CD8-positive, alpha-beta memory T cell (primary cell): ENCODE data around the gene MSH3. TPM values are rescaled to one million over a fixed set of nuclear protein-coding genes. Genes with fewer than 3 reads are reported as not detected.
A peak's percentile ranks its signal among the peaks of the same experiment; 100 is the strongest.

Source experiments
- CTCF ChIA-PET: fragments of 350-600 bp; sonication (Branson Sonifier 250); formaldehyde crosslinking; loops from one replicate; lab custom pipeline; 2021; ENCODE audit warnings: antibody characterized with exemption; lab: Charles Lee
- POLR2A ChIA-PET: fragments of 350-600 bp; sonication (Branson Sonifier 250); formaldehyde crosslinking; loops from one replicate; lab custom pipeline; 2021; ENCODE audit warnings: antibody characterized with exemption; lab: Charles Lee
- DNase-seq, 5 donors: peaks; one replicate each; pipeline versions ENCODE4 v3.0.0 to v3.0.0-alpha.2; 2020 to 2022; ENCODE audit warnings: mixed read lengths in 1 of 5
- H3K27ac ChIP-seq: one replicate; pipeline ENCODE4 v1.7.0; 2013; ENCODE audit warnings: low read depth, mild to moderate bottlenecking, low read length, moderate library complexity
- H3K27me3 ChIP-seq: 2 replicates; pipeline ENCODE4 v1.7.0; 2013; ENCODE audit warnings: low read length, mild to moderate bottlenecking; ENCODE audit not compliant: insufficient read depth, poor library complexity, severe bottlenecking
- H3K36me3 ChIP-seq: 2 replicates; pipeline ENCODE4 v1.7.0; 2013; ENCODE audit warnings: mild to moderate bottlenecking, low read length, moderate library complexity; ENCODE audit not compliant: insufficient read depth
- H3K4me1 ChIP-seq: 2 replicates; pipeline ENCODE4 v1.7.0; 2013; ENCODE audit warnings: mild to moderate bottlenecking, low read length, moderate library complexity; ENCODE audit not compliant: insufficient read depth
- H3K4me3 ChIP-seq: 2 replicates; pipeline ENCODE4 v1.7.0; 2013; ENCODE audit warnings: mild to moderate bottlenecking, low read length
- H3K9me3 ChIP-seq: 2 replicates; pipeline ENCODE4 v1.7.0; 2013; ENCODE audit warnings: mild to moderate bottlenecking, low read length
- H3K27ac Mint-ChIP-seq, 8 donors: one replicate each; pipeline ENCODE4 v1.8.0; 2020 to 2021; ENCODE audit warnings: mixed read lengths in 8 of 8, mild to moderate bottlenecking in 6 of 8, inconsistent platforms in 3 of 8, moderate library complexity in 3 of 8
- H3K27me3 Mint-ChIP-seq, 2 donors: one replicate each; pipeline ENCODE4 v1.8.0; 2020 to 2021; ENCODE audit warnings: mixed read lengths in 2 of 2, mild to moderate bottlenecking in 1 of 2, moderate library complexity in 1 of 2
- H3K36me3 Mint-ChIP-seq, 3 donors: one replicate each; pipeline ENCODE4 v1.8.0; 2020 to 2021; ENCODE audit warnings: mixed read lengths in 3 of 3, inconsistent platforms in 1 of 3, mild to moderate bottlenecking in 1 of 3
- H3K4me1 Mint-ChIP-seq, 3 donors: one replicate each; pipeline ENCODE4 v1.8.0; 2020 to 2021; ENCODE audit warnings: mixed read lengths in 3 of 3, inconsistent platforms in 1 of 3, mild to moderate bottlenecking in 1 of 3
- H3K4me3 Mint-ChIP-seq, 7 donors: one replicate each; pipeline ENCODE4 v1.8.0; 2020 to 2021; ENCODE audit warnings: mixed read lengths in 7 of 7, mild to moderate bottlenecking in 6 of 7, moderate library complexity in 4 of 7, inconsistent platforms in 2 of 7
- H3K9me3 Mint-ChIP-seq, 5 donors: one replicate each; pipeline ENCODE4 v1.8.0; 2020 to 2022; ENCODE audit warnings: mixed read lengths in 5 of 5, mild to moderate bottlenecking in 3 of 5, moderate library complexity in 2 of 5, inconsistent platforms in 1 of 5
- polyA plus RNA-seq: library from polyadenylated mRNA; unstranded; fragments of 300-500 nt; fragmentation: Illumina TruSeq; gene quantifications from one replicate; pipeline ENCODE4 v1.2.3, GENCODE V29; 2021
- total RNA-seq, 2 experiments: library from RNA; stranded (reverse); gene quantifications; one replicate each; pipeline ENCODE4 v1.2.3, GENCODE V29; 2021

The MSH3 gene
- total and polyA plus RNA-seq, 3 experiments from 2014 or later: 13.1 to 19.8 (median 19.2) TPM

DNA sequence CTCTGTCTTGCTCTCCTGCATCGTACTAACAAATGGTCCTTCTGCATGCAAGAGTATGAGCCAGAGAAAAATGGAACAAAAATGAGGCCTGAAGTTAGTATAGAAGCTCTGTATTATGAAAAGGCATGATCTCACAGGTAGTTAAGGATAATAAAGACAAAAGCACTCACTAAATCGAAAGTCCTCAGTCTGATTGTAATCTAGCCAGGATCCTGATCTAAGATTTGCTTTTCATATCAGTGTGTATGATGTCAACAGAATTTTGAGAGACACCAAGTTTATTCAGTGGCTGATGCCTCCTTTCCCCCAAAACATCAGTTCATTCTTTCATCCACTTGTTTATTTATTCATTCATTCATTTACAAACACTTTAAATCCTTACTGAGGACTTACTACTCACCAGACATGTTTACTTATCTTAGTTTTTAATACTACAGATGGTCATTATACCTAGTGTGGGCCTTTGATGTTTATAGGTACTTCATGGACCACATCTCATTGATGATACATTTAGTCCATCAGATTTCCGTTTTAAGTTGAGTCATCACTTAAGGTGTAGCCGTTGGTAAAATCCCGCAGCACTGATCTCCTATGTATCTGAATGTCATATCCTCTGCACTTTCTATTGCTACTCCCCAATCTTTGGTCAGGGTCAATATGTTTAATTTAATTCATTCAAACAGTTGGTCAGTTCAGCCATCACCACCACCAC is 105.6 kb downstream of the MSH3 start:
- DNase-seq: no peak
- Mint-ChIP-seq H3K4me3 (peak overlapping the region in 4 of 7 donors; percentile 2 to 46 (median 21)), H3K4me1 (peaks cover 53 to 75% (median 64%) of the 10 kb centered on the region in 3 donors), H3K9me3 (no peaks in the 10 kb centered on the region), H3K27me3 (peaks cover 0 to 1% of the 10 kb centered on the region in 2 donors), H3K36me3 (peaks cover 8 to 30% (median 21%) of the 10 kb centered on the region in 3 donors), H3K27ac (peak overlapping the region; percentile 41 to 87 (median 79))
- no peak overlapping the region for H3K27ac ChIP-seq
- POLR2A ChIA-PET: no interaction called here
- no peaks in the 10 kb centered on the region for H3K36me3 ChIP-seq
- CTCF ChIA-PET: no interaction called here
- H3K27me3 ChIP-seq: no peaks in the 10 kb centered on the region
- H3K4me3 ChIP-seq: no peak overlapping the region
- no peaks in the 10 kb centered on the region for H3K9me3 ChIP-seq
- peaks cover 32% of the 10 kb centered on the region for H3K4me1 ChIP-seq

DNA sequence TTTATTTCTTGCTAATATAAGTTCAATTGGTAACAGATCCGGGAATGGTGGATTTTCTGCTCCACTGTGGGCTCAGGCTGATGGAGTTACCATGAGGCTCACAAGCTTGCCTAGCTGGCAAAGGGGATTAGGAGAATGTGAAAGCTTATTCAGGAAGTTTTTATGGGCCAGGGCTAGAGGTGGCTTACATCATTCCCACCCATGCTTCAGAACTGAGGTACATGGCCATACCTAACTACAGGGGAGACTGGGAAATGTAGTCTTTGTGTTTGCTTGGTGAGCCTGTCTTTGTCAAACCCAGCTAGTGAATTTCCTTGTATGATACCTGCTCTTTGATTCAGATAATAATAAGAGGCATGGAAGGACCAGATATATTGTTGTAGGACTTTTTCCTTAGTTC is 106.2 kb downstream of the MSH3 start:
- DNase-seq: no peak
- H3K27me3 ChIP-seq: no peaks in the 10 kb centered on the region
- ChIA-PET CTCF (no interaction called here), POLR2A (no interaction called here)
- peaks cover 47 to 68% (median 62%) of the 10 kb centered on the region in 3 donors for H3K4me1 Mint-ChIP-seq
- no peak overlapping the region for H3K4me3 ChIP-seq
- no peaks in the 10 kb centered on the region for H3K36me3 ChIP-seq
- H3K9me3 Mint-ChIP-seq: no peaks in the 10 kb centered on the region
- peaks cover 8 to 30% (median 23%) of the 10 kb centered on the region in 3 donors for H3K36me3 Mint-ChIP-seq
- H3K9me3 ChIP-seq: no peaks in the 10 kb centered on the region
- H3K27ac Mint-ChIP-seq: peak overlapping the region in 7 of 8 donors; percentile 4 to 87 (median 71)
- peaks cover 25% of the 10 kb centered on the region for H3K4me1 ChIP-seq
- no peaks in the 10 kb centered on the region for H3K27me3 Mint-ChIP-seq
- H3K4me3 Mint-ChIP-seq: peak overlapping the region in 2 of 7 donors; percentile 6 to 46
- H3K27ac ChIP-seq: no peak overlapping the region

DNA sequence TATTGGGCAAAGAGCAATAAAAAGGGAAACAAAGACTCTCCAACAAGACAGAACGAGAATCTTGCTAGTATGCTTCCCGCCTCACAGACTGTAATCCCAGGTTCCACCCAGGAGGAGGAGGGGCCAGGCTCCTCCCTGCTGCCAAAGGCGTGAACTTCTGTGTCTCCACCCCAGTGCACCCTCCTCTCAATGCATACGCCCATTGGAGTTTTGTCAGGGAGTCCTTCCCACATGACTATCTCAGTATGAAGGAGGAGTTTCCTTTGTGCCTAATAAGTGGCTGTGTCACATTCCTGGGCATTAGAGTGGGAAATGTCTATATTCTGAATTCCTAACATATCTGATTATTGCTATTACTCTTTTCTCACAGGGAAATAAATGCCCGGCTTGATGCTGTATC is 106.7 kb downstream of the MSH3 start:
- H3K4me3 ChIP-seq: no peak overlapping the region
- H3K9me3 Mint-ChIP-seq: no peaks in the 10 kb centered on the region
- peaks cover 42 to 63% (median 58%) of the 10 kb centered on the region in 3 donors for H3K4me1 Mint-ChIP-seq
- CTCF ChIA-PET: no interaction called here
- no peaks in the 10 kb centered on the region for H3K36me3 ChIP-seq
- H3K27ac ChIP-seq: no peak overlapping the region
- H3K9me3 ChIP-seq: no peaks in the 10 kb centered on the region
- DNase-seq: no peak
- peaks cover 23% of the 10 kb centered on the region for H3K4me1 ChIP-seq
- POLR2A ChIA-PET: no interaction called here
- no peak overlapping the region for H3K4me3 Mint-ChIP-seq
- peaks cover 8 to 30% (median 23%) of the 10 kb centered on the region in 3 donors for H3K36me3 Mint-ChIP-seq
- peak overlapping the region in 3 of 8 donors; percentile 71 to 83 (median 77) for H3K27ac Mint-ChIP-seq
- H3K27me3 ChIP-seq: no peaks in the 10 kb centered on the region
- no peaks in the 10 kb centered on the region for H3K27me3 Mint-ChIP-seq

DNA sequence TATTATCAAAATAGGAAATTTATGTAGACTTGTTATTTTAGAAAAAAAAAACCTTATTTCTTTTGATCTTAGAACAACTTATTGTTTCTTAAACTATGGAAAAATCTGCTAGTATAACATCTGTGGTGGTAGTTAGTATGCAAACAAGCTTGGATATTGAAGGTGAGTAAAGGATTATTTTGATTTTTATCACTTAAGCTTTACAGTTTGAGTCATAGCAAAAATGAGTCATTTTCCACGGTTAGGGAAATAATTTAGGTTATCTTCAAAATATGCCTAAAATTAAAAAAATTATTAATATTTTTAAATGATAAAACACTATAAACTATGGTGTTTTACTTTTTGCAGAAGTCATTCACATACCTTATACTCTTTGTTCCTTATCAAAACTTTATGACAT is 107.5 kb downstream of the MSH3 start:
- Mint-ChIP-seq H3K9me3 (no peaks in the 10 kb centered on the region), H3K27me3 (no peaks in the 10 kb centered on the region), H3K4me3 (no peak overlapping the region), H3K36me3 (peaks cover 8 to 30% (median 24%) of the 10 kb centered on the region in 3 donors), H3K27ac (no peak overlapping the region), H3K4me1 (peaks cover 34 to 55% (median 50%) of the 10 kb centered on the region in 3 donors)
- ChIA-PET POLR2A (no interaction called here), CTCF (interaction anchor here (0.7 kb wide), 1 partner anchor 346 kb away, joined by 3 read pairs; no protein-coding TSS in a partner anchor)
- H3K36me3 ChIP-seq: no peaks in the 10 kb centered on the region
- H3K4me3 ChIP-seq: no peak overlapping the region
- H3K27me3 ChIP-seq: no peaks in the 10 kb centered on the region
- H3K9me3 ChIP-seq: no peaks in the 10 kb centered on the region
- H3K27ac ChIP-seq: no peak overlapping the region
- H3K4me1 ChIP-seq: peaks cover 15% of the 10 kb centered on the region
- DNase-seq: no peak

DNA sequence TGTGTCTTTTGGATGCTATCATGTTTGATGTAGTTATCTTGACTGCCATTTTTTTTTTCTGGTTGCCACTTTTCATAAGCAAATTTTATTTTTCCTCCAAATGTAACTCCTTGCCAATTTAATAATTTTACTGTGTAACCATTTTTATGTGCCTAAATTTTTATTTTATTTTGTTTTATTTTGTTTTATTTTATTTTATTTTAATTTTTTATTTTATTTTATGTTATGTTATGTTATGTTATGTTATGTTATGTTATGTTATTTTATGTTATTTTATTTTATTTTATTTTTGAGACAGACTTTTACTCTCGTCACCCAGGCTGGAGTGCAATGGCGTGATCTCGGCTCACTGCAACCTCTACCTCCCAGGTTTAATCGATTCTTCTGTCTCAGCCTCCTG is 108.1 kb downstream of the MSH3 start:
- H3K9me3 Mint-ChIP-seq: no peaks in the 10 kb centered on the region
- H3K36me3 ChIP-seq: no peaks in the 10 kb centered on the region
- peaks cover 8 to 30% (median 24%) of the 10 kb centered on the region in 3 donors for H3K36me3 Mint-ChIP-seq
- H3K9me3 ChIP-seq: no peaks in the 10 kb centered on the region
- no peak overlapping the region for H3K27ac Mint-ChIP-seq
- H3K27ac ChIP-seq: no peak overlapping the region
- no peak overlapping the region for H3K4me3 ChIP-seq
- ChIA-PET POLR2A (no interaction called here), CTCF (no interaction called here)
- no peak overlapping the region for H3K4me3 Mint-ChIP-seq
- H3K4me1 Mint-ChIP-seq: peaks cover 29 to 49% (median 44%) of the 10 kb centered on the region in 3 donors
- H3K27me3 Mint-ChIP-seq: no peaks in the 10 kb centered on the region
- no peaks in the 10 kb centered on the region for H3K27me3 ChIP-seq
- no peak for DNase-seq
- H3K4me1 ChIP-seq: peaks cover 9% of the 10 kb centered on the region

DNA sequence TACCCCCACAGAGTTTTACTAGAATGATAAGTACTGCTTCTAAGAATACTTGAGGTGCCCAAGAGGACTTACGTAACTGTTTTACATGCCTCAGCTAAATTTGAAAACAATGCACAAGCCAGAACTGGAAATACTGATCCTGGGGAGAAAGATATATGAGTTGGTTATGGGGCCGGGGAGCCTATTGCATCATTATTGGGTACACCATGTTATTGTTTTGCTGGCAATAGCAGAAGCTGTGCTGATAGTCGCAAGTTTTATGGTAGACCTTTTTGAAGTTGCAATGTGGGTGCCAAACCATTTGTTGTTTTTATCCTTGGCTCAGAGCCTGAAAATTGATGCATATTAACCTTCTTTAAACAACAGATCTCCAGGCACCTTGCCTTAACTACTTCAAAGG is 108.8 kb downstream of the MSH3 start:
- Mint-ChIP-seq H3K27ac (no peak overlapping the region), H3K27me3 (no peaks in the 10 kb centered on the region), H3K9me3 (no peaks in the 10 kb centered on the region), H3K4me1 (peaks cover 22 to 43% (median 37%) of the 10 kb centered on the region in 3 donors), H3K4me3 (no peak overlapping the region), H3K36me3 (peaks cover 8 to 30% (median 29%) of the 10 kb centered on the region in 3 donors)
- peaks cover 3% of the 10 kb centered on the region for H3K4me1 ChIP-seq
- POLR2A ChIA-PET: no interaction called here
- H3K36me3 ChIP-seq: no peaks in the 10 kb centered on the region
- no peak overlapping the region for H3K27ac ChIP-seq
- no peaks in the 10 kb centered on the region for H3K27me3 ChIP-seq
- CTCF ChIA-PET: no interaction called here
- H3K4me3 ChIP-seq: no peak overlapping the region
- H3K9me3 ChIP-seq: no peaks in the 10 kb centered on the region
- DNase-seq: no peak

DNA sequence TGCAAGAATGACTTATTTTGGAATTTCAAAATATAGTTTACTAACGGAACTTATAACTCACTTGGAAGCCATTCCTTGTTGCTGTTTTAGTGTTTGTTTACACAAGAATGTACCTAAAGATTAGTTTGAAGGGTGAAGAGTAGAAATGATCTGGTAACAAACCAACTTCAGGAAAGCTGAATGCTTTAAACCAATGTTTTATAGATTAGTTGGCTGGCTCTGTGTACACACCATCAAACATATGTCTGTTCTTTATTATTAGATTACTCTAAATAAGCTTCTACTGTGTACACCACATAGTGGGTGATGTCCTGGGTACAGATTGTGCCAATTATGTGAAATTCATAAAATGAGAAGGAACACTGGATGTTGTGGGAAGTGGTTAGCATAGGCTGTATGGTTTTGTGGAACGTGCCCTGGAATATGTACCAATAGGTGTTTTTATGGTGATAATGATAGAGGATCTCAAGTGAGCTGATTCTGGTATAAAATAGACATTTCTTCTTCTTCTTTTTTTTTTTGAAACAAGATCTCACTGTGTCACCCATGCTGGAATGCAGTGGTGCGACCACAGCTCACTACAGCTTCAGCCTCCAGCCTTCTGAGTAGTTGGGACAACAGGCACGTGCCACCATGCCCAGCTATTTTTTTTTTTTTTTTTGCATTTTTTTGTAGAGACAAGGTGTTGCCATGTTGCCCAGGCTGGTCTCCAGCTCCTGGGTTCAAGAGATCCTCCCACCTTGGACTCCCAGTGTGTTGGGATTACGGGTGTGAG is 109.6 kb downstream of the MSH3 start:
- Histone ChIP-seq H3K27me3 (no peaks in the 10 kb centered on the region), H3K4me1 (no peaks in the 10 kb centered on the region), H3K9me3 (no peaks in the 10 kb centered on the region), H3K36me3 (no peaks in the 10 kb centered on the region), H3K4me3 (no peak overlapping the region), H3K27ac (no peak overlapping the region)
- ChIA-PET POLR2A (no interaction called here), CTCF (interaction anchor here (0.8 to 1.6 kb wide), 2 partner anchors 7 to 13 kb away, joined by 3 to 6 read pairs; no protein-coding TSS in a partner anchor)
- H3K4me3 Mint-ChIP-seq: no peak overlapping the region
- H3K4me1 Mint-ChIP-seq: peaks cover 18 to 36% (median 30%) of the 10 kb centered on the region in 3 donors
- no peak overlapping the region for H3K27ac Mint-ChIP-seq
- no peak for DNase-seq
- H3K27me3 Mint-ChIP-seq: no peaks in the 10 kb centered on the region
- peaks cover 7 to 33% (median 26%) of the 10 kb centered on the region in 3 donors for H3K36me3 Mint-ChIP-seq
- H3K9me3 Mint-ChIP-seq: no peaks in the 10 kb centered on the region

DNA sequence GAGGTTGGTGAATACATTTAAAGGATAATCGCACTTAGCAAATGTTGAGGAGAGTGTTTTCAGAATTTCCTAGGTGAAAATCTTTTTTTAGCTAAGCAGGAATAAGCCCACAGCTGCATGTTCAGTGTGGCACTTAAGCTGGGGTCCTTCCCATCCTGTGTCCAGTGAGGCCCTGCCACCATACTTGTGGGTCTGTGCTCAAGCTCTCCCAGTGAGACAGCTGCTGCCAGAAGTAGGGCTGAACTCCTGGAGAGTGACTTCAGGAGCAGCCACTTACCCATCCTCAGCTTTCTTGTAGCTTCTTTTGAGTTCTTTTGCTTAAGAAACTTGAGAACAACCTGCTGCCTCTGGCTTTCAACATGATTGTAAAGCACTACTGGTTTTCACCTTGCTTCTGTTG is 110.3 kb downstream of the MSH3 start:
- H3K4me3 ChIP-seq: no peak overlapping the region
- no peaks in the 10 kb centered on the region for H3K9me3 ChIP-seq
- no peaks in the 10 kb centered on the region for H3K9me3 Mint-ChIP-seq
- no peaks in the 10 kb centered on the region for H3K36me3 ChIP-seq
- H3K27me3 ChIP-seq: no peaks in the 10 kb centered on the region
- H3K27me3 Mint-ChIP-seq: no peaks in the 10 kb centered on the region
- ChIA-PET CTCF (interaction anchor here (0.8 to 1.6 kb wide), 2 partner anchors 8 to 12 kb away, joined by 3 to 6 read pairs; no protein-coding TSS in a partner anchor), POLR2A (no interaction called here)
- H3K4me1 Mint-ChIP-seq: peaks cover 10 to 29% (median 23%) of the 10 kb centered on the region in 3 donors
- no peak overlapping the region for H3K4me3 Mint-ChIP-seq
- H3K27ac Mint-ChIP-seq: no peak overlapping the region
- H3K36me3 Mint-ChIP-seq: peaks cover 11 to 36% (median 19%) of the 10 kb centered on the region in 3 donors
- DNase-seq: no peak
- H3K27ac ChIP-seq: no peak overlapping the region
- H3K4me1 ChIP-seq: no peaks in the 10 kb centered on the region
